H1 (cell line): ENCODE data around the gene RPL7L1. TPM values are rescaled to one million over a fixed set of nuclear protein-coding genes. Genes with fewer than 3 reads are reported as not detected.
A peak's percentile ranks its signal among the peaks of the same experiment; 100 is the strongest.

ENCODE experiments used
- CTCF ChIA-PET: fragments of 300-600 bp; sonication (Branson Sonifier 250); formaldehyde crosslinking; loops from one replicate; lab custom pipeline; 2021; ENCODE audit not compliant: partially characterized antibody; lab: Charles Lee
- POLR2A ChIA-PET: fragments of 300-600 bp; sonication (Branson Sonifier 250); formaldehyde crosslinking; loops from one replicate; lab custom pipeline; 2021; ENCODE audit warnings: inconsistent platforms; ENCODE audit not compliant: partially characterized antibody; lab: Charles Lee
- DNase-seq, 2 experiments: peaks; one replicate each; pipeline versions ENCODE4 v3.0.0 to v3.0.0-alpha.2; 2010 to 2022; ENCODE audit warnings: low spot score in 2 of 2, low read depth in 1 of 2, mixed read lengths in 1 of 2
- FAIRE-seq: peaks from 2 replicates; lab custom pipeline; 2011; peaks lifted over from hg19 to GRCh38; lab: Jason Lieb, UNC
- H2AFZ ChIP-seq: 2 replicates; pipeline ENCODE4 v1.8.1; 2012; ENCODE audit warnings: low read length, inconsistent platforms
- H2AK5ac ChIP-seq: 2 replicates; pipeline ENCODE4 v1.6.1; 2013; ENCODE audit warnings: low read depth, low read length
- H2BK120ac ChIP-seq: replicated peaks from 2 replicates; pipeline ENCODE3; 2013; ENCODE audit warnings: low read depth, low read length, inconsistent platforms
- H2BK12ac ChIP-seq: 2 replicates; pipeline ENCODE4 v1.6.1; 2013; ENCODE audit warnings: low read depth, low read length
- H2BK15ac ChIP-seq: 2 replicates; pipeline ENCODE4 v1.6.1; 2013; ENCODE audit warnings: low read length
- H2BK20ac ChIP-seq: 2 replicates; pipeline ENCODE4 v1.6.1; 2013; ENCODE audit warnings: low read length
- H2BK5ac ChIP-seq: 2 replicates; pipeline ENCODE4 v1.6.1; 2013; ENCODE audit warnings: low read depth, low read length
- H3K14ac ChIP-seq: 2 replicates; pipeline ENCODE4 v1.6.1; 2013; ENCODE audit warnings: inconsistent platforms; ENCODE audit not compliant: insufficient read length
- H3K18ac ChIP-seq: 2 replicates; pipeline ENCODE4 v1.6.1; 2013; ENCODE audit warnings: low read length; ENCODE audit errors: extremely low read depth
- H3K23ac ChIP-seq: 2 replicates; pipeline ENCODE4 v1.6.1; 2013; ENCODE audit warnings: inconsistent platforms; ENCODE audit not compliant: insufficient read length
- H3K23me2 ChIP-seq: 2 replicates; pipeline ENCODE4 v1.6.1; 2013; ENCODE audit warnings: low read depth, low read length
- H3K27ac ChIP-seq: 2 replicates; pipeline ENCODE4 v1.6.1; 2011; ENCODE audit warnings: low read depth, low read length, inconsistent platforms
- H3K27me3 ChIP-seq, 4 experiments: replicated peaks in 1 of 4; 1 replicate in 1 of 4; 2 replicates in 3 of 4; pipeline versions ENCODE4 v1.6.1 to v1.8.1; 2011 to 2013; ENCODE audit warnings: low read length in 3 of 4, mild to moderate bottlenecking in 3 of 4, inconsistent platforms in 2 of 4, mixed read lengths in 2 of 4, moderate library complexity in 1 of 4; ENCODE audit not compliant: control insufficient read depth in 3 of 4, insufficient read depth in 3 of 4; ENCODE audit errors: extremely low read depth in 1 of 4
- H3K36me3 ChIP-seq, 4 experiments: 2 replicates each; pipeline versions ENCODE4 v1.6.1 to v1.8.1; 2011 to 2013; ENCODE audit warnings: mild to moderate bottlenecking in 4 of 4, low read length in 3 of 4, moderate library complexity in 2 of 4, control low read depth in 1 of 4, inconsistent platforms in 1 of 4; ENCODE audit not compliant: insufficient read depth in 4 of 4, control insufficient read depth in 2 of 4
- H3K4ac ChIP-seq: replicated peaks from 2 replicates; pipeline ENCODE3; 2013; ENCODE audit warnings: low read length, low read depth, mixed read lengths, inconsistent platforms; ENCODE audit not compliant: insufficient read length
- H3K4me1 ChIP-seq, 4 experiments: replicated peaks in 1 of 4; 1 replicate in 1 of 4; 2 replicates in 3 of 4; pipeline versions ENCODE4 v1.6.1 to v1.8.1; 2011 to 2013; ENCODE audit warnings: low read length in 3 of 4, inconsistent platforms in 2 of 4, mixed read lengths in 1 of 4; ENCODE audit not compliant: insufficient read depth in 4 of 4, control insufficient read depth in 3 of 4
- H3K4me2 ChIP-seq, 2 experiments: 2 replicates each; pipeline versions ENCODE4 v1.6.1 to v1.8.1; 2011 to 2013; ENCODE audit warnings: low read depth in 2 of 2, low read length in 2 of 2, control low read depth in 1 of 2, inconsistent platforms in 1 of 2, mild to moderate bottlenecking in 1 of 2; ENCODE audit not compliant: insufficient read depth in 1 of 2
- H3K4me3 ChIP-seq, 4 experiments: fragments of 200-600, 300-600 bp in 1 of 4; sonication (generic), shearing (Covaris generic), sonication (Bioruptor Twin) in 1 of 4; 2 replicates each; pipeline versions ENCODE4 v1.5.1 to v1.8.1; 2011 to 2016; ENCODE audit warnings: low read length in 4 of 4, low read depth in 3 of 4, control low read depth in 2 of 4, inconsistent platforms in 2 of 4, mild to moderate bottlenecking in 2 of 4, mixed read lengths in 1 of 4, moderate library complexity in 1 of 4; ENCODE audit not compliant: insufficient read depth in 2 of 4; ENCODE audit errors: extremely low read depth in 1 of 4
- H3K56ac ChIP-seq: replicated peaks from 2 replicates; pipeline ENCODE3; 2013; ENCODE audit warnings: low read depth, mild to moderate bottlenecking, mixed read lengths, low read length, inconsistent platforms; ENCODE audit not compliant: insufficient read length
- H3K79me1 ChIP-seq: 2 replicates; pipeline ENCODE4 v1.6.1; 2013; ENCODE audit warnings: low read depth, low read length, control low read depth
- H3K79me2 ChIP-seq, 2 experiments: 2 replicates each; pipeline versions ENCODE4 v1.6.1 to v1.8.1; 2012 to 2013; ENCODE audit warnings: low read length in 2 of 2, mild to moderate bottlenecking in 2 of 2, inconsistent platforms in 1 of 2; ENCODE audit not compliant: insufficient read depth in 2 of 2, control insufficient read depth in 1 of 2
- H3K9ac ChIP-seq, 4 experiments: replicated peaks in 1 of 4; 1 replicate in 1 of 4; 2 replicates in 3 of 4; pipeline versions ENCODE4 v1.6.1 to v1.8.1; 2011 to 2013; ENCODE audit warnings: low read depth in 3 of 4, low read length in 3 of 4, control low read depth in 2 of 4, mild to moderate bottlenecking in 2 of 4, moderate library complexity in 2 of 4, inconsistent platforms in 1 of 4; ENCODE audit errors: extremely low read depth in 1 of 4
- H3K9me3 ChIP-seq, 2 experiments: 2 replicates each; pipeline versions ENCODE4 v1.6.1 to v1.8.1; 2012 to 2013; ENCODE audit warnings: mild to moderate bottlenecking in 2 of 2, moderate library complexity in 2 of 2, control low read depth in 1 of 2, inconsistent platforms in 1 of 2, low read depth in 1 of 2, low read length in 1 of 2, mixed read lengths in 1 of 2; ENCODE audit not compliant: insufficient read depth in 2 of 2
- H4K20me1 ChIP-seq, 2 experiments: replicated peaks in 1 of 2; 2 replicates each; pipeline versions ENCODE3 to v1.8.1; 2011 to 2013; ENCODE audit warnings: inconsistent platforms in 2 of 2, low read length in 2 of 2, mild to moderate bottlenecking in 1 of 2; ENCODE audit not compliant: insufficient read depth in 2 of 2, control insufficient read depth in 1 of 2
- H4K5ac ChIP-seq: 2 replicates; pipeline ENCODE4 v1.6.1; 2013; ENCODE audit warnings: low read length, low read depth, mixed read lengths, inconsistent platforms; ENCODE audit not compliant: insufficient read length
- H4K8ac ChIP-seq: 2 replicates; pipeline ENCODE4 v1.8.0; 2013; ENCODE audit warnings: mild to moderate bottlenecking, moderate library complexity, low read length, inconsistent platforms; ENCODE audit not compliant: insufficient read depth; ENCODE audit errors: extremely low read depth
- H4K91ac ChIP-seq: replicated peaks from 2 replicates; pipeline ENCODE3; 2013; ENCODE audit warnings: low read length, mixed read lengths, inconsistent platforms; ENCODE audit not compliant: insufficient read length
- FOSL1 ChIP-seq: IDR thresholded peaks from 2 replicates; pipeline ENCODE4 v1.6.1; 2011; ENCODE audit warnings: mild to moderate bottlenecking, low read depth, low read length, moderate library complexity; ENCODE audit not compliant: insufficient read depth
- GTF2F1 ChIP-seq: IDR thresholded peaks from 2 replicates; pipeline ENCODE4 v1.6.1; 2012; ENCODE audit warnings: low read depth, low read length, improper control_type of control experiment, borderline replicate concordance
- TAF1 ChIP-seq: IDR thresholded peaks from 2 replicates; pipeline ENCODE4 v1.6.1; 2011; ENCODE audit warnings: mild to moderate bottlenecking, low read depth, low read length
- WGBS, 2 experiments: shearing (Covaris generic) in 1 of 2; methylation state at CpG; one replicate each; pipeline versions ENCODE4 v1.1.6 to v1.1.7; 2013 to 2015; ENCODE audit warnings: low lambda C conversion rate in 2 of 2, mixed read lengths in 2 of 2, inconsistent platforms in 1 of 2, low coverage in 1 of 2, missing lambda C conversion rate in 1 of 2; ENCODE audit not compliant: insufficient replicate concordance in 2 of 2, insufficient coverage in 1 of 2, insufficient read length in 1 of 2; ENCODE audit errors: extremely low coverage in 1 of 2, missing lambda C conversion rate in 1 of 2; 5-methylcytosine and 5-hydroxymethylcytosine counted together
- polyA plus RNA-seq, 7 experiments: library from polyadenylated mRNA; depleted of rRNA in 3 of 7; stranded (reverse) in 5 of 7; unstranded in 2 of 7; fragments of >200 nt in 5 of 7; fragments of 200-250 nt in 2 of 7; gene quantifications; 1 replicate in 5 of 7; 2 replicates in 1 of 7; 4 replicates in 1 of 7; pipeline versions ENCODE4 v1.2.1 to v1.2.3, GENCODE V29; 2011 to 2013; ENCODE audit warnings: missing spikeins in 2 of 7, mixed read lengths in 2 of 7
- total RNA-seq: library from RNA; stranded (reverse); fragmentation: NEBNext Ultra II Directional; extraction: Animal tissue kit (Norgen Biotek cat#: 25700); gene quantifications from 2 replicates; pipeline ENCODE4 v1.2.1, GENCODE V29; 2021
- TF ChIP-seq, protein P1 (sequence below): IDR thresholded peaks from 2 replicates; pipeline ENCODE4 v1.6.1; 2012; ENCODE audit warnings: inconsistent platforms

RPL7L1 gene
- total and polyA plus RNA-seq, 2 of the 8 experiments (the other 6 are each of a cell fraction or from before 2014, with no cell fraction given): 31.0 to 117 TPM

GRCh38 chr6:42932412-42932811 is 53.0 kb downstream of the RPL7L1 start:
- no peak for FAIRE-seq

More at GRCh38 chr6:42932412-42932811, 53.0 kb downstream of the RPL7L1 start:
- Histone ChIP-seq H4K91ac (no peak overlapping the region), H3K9me3 (no peaks in the 10 kb centered on the region), H3K79me1 (peaks cover 13% of the 10 kb centered on the region; the same call in 1 of the 2 replicates), H2BK20ac (no peak overlapping the region), H2BK12ac (no peak overlapping the region), H4K8ac (0 out of 2 replicates have a peak overlapping the region, but pooled peaks have one; percentile 76), H3K4me2 (no peak overlapping the region), H3K23ac (no peak overlapping the region), H3K79me2 (peaks cover 0 to 48% of the 10 kb centered on the region in 2 experiments; a peak in 3 of 4 replicates), H3K4ac (no peak overlapping the region), H3K4me3 (no peak overlapping the region), H3K18ac (no peak overlapping the region), H4K20me1 (peaks cover 0 to 3% of the 10 kb centered on the region in 2 experiments), H3K56ac (no peak overlapping the region), H3K27ac (no peak overlapping the region), H3K27me3 (no peaks in the 10 kb centered on the region), H2BK15ac (no peak overlapping the region), H2BK120ac (no peak overlapping the region), H3K4me1 (peaks cover 0 to 4% (median 2%) of the 10 kb centered on the region in 4 experiments; a peak in 3 of 7 replicates), H4K5ac (no peak overlapping the region), H2BK5ac (peak overlapping the region; percentile 62; the same call in 1 of the 2 replicates), H2AK5ac (no peak overlapping the region), H2AFZ (no peak overlapping the region), H3K23me2 (peaks cover 8% of the 10 kb centered on the region), H3K9ac (no peak overlapping the region; a peak in 1 of 7 replicates), H3K36me3 (peaks cover 3 to 38% (median 21%) of the 10 kb centered on the region in 4 experiments; a peak in 7 of 8 replicates), H3K14ac (no peak overlapping the region)
- no peak for TF ChIP-seq FOSL1
- TF ChIP-seq TAF1: no peak
- TF ChIP-seq, protein P1, sequence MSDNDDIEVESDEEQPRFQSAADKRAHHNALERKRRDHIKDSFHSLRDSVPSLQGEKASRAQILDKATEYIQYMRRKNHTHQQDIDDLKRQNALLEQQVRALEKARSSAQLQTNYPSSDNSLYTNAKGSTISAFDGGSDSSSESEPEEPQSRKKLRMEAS: no peak
- TF ChIP-seq GTF2F1: no peak
- DNase-seq: no peak
- POLR2A ChIA-PET: interaction anchor here (1.2 kb wide), 1 partner anchor 21 kb away, joined by 8 read pairs; no protein-coding TSS in a partner anchor
- CTCF ChIA-PET: interaction anchor here (0.9 to 1.3 kb wide), 2 partner anchors 17 to 24 kb away, joined by 3 read pairs; partner anchors contain the start of gene PTCRA
- WGBS, 2 experiments: 90% methylated on average over 3 of the region's 3 CpGs; no CpG with 5 or more reads in 1 of the 2 experiments
